ENCODE results near the gene RBM20. TPM values are rescaled to one million over a fixed set of nuclear protein-coding genes. Genes with fewer than 3 reads are reported as not detected.

Gene RBM20
- polyA plus RNA-seq, 3 donors: not detected

DNA sequence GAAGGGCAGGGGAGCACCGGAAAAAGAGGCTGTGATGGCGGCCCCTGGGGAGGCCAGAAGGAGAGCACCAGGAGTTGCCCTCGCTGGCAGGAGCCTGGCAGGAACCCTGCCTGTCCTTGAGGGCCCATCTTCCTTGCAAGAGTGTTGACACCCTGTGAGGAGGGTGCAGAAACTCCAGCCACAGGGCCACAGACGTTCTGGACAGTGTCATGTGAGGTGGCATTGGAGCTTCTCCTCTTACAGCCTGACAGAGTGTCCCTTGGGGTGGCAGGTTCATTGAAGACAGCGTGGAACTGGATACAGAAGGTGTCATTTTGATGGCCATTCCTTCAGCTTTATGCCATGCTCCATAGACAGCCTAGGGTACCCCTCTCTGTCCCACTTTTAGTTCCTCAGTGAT, 54.2 kb downstream of the RBM20 start:
- TF ChIP-seq, protein P1, sequence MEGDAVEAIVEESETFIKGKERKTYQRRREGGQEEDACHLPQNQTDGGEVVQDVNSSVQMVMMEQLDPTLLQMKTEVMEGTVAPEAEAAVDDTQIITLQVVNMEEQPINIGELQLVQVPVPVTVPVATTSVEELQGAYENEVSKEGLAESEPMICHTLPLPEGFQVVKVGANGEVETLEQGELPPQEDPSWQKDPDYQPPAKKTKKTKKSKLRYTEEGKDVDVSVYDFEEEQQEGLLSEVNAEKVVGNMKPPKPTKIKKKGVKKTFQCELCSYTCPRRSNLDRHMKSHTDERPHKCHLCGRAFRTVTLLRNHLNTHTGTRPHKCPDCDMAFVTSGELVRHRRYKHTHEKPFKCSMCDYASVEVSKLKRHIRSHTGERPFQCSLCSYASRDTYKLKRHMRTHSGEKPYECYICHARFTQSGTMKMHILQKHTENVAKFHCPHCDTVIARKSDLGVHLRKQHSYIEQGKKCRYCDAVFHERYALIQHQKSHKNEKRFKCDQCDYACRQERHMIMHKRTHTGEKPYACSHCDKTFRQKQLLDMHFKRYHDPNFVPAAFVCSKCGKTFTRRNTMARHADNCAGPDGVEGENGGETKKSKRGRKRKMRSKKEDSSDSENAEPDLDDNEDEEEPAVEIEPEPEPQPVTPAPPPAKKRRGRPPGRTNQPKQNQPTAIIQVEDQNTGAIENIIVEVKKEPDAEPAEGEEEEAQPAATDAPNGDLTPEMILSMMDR (IDR thresholded peaks at IDR 0.05): no peak
- H3K4me1 ChIP-seq (ENCODE audit: control insufficient read depth in 1 of 2, insufficient read depth in 2 of 2, low read length in 2 of 2): no peaks in the 10 kb centered on the region
- no peaks in the 10 kb centered on the region for H3K4me1 Mint-ChIP-seq
- no peak overlapping the region for H3K4me2 ChIP-seq (replicated peaks; ENCODE audit: extremely low read depth, low read length, poor library complexity, severe bottlenecking)
- H4K20me1 ChIP-seq (ENCODE audit: insufficient read depth, low read length): no peaks in the 10 kb centered on the region
- H3K36me3 Mint-ChIP-seq: no peaks in the 10 kb centered on the region
- H3K79me2 ChIP-seq (ENCODE audit: insufficient read depth, low read length): no peaks in the 10 kb centered on the region
- no peak overlapping the region for H2AFZ ChIP-seq (ENCODE audit: insufficient read depth, low read depth, low read length, poor library complexity, severe bottlenecking)
- H3K27me3 ChIP-seq (ENCODE audit: control insufficient read depth in 2 of 2, insufficient read depth in 2 of 2, low read length in 2 of 2): no peaks in the 10 kb centered on the region
- H3K9me3 Mint-ChIP-seq: peaks cover 0 to 3% (median under 1%) of the 10 kb centered on the region in 7 donors
- WGBS (ENCODE audit: insufficient coverage): 88% methylated on average over 4 of the region's 5 CpGs
- H3K9me3 ChIP-seq (replicated peaks in 1 of 2; ENCODE audit: control insufficient read depth in 1 of 2, insufficient read depth in 1 of 2, low read length in 2 of 2): no peaks in the 10 kb centered on the region
- H3K9ac ChIP-seq (ENCODE audit: insufficient read depth, low read length, poor library complexity, severe bottlenecking): no peak overlapping the region
- H3K4me3 ChIP-seq (replicated peaks in 1 of 3; ENCODE audit: low read depth in 2 of 3, low read length in 3 of 3): no peak overlapping the region
- H3K27ac ChIP-seq (ENCODE audit: low read depth in 1 of 2, low read length in 2 of 2): no peak overlapping the region
- intact Hi-C loops (cut with micrococcal nuclease): no loop called here
- H3K27ac Mint-ChIP-seq: no peak overlapping the region
- peaks cover 0 to 3% (median 3%) of the 10 kb centered on the region in 3 donors for H3K27me3 Mint-ChIP-seq (ENCODE audit: low read depth in 3 of 3)
- DNase-seq: no peak
- H3K36me3 ChIP-seq (replicated peaks in 1 of 2; ENCODE audit: control insufficient read depth in 1 of 2, insufficient read depth in 2 of 2, low read length in 2 of 2): no peaks in the 10 kb centered on the region
- no peak overlapping the region for H3K4me3 Mint-ChIP-seq

DNA sequence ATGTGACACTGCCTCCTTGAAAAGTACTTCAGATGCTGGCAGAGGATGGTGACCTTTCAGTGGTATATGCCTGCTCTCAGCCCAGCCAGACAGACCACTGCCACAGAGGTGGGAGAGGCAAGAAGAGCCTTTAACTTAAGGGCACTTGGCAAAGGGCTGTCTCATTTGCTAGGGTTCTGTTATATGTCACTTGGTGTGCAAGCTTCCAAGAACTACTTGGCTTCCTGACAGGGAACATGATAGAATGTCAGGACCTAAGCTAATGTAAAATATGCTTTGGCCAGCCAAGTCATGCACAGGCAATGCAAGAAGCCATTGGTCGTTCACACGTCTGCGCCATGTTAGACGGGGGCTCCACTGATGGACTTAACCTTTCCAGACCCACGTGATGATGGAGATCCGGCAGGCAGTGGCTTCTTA, 54.7 kb downstream of the RBM20 start:
- peaks cover 0 to 3% (median 3%) of the 10 kb centered on the region in 3 donors for H3K27me3 Mint-ChIP-seq (ENCODE audit: low read depth in 3 of 3)

More for the DNA sequence above, 54.7 kb downstream of the RBM20 start:
- Histone ChIP-seq H3K79me2 (ENCODE audit: insufficient read depth, low read length) (no peaks in the 10 kb centered on the region), H3K9ac (ENCODE audit: insufficient read depth, low read length, poor library complexity, severe bottlenecking) (no peak overlapping the region), H3K36me3 (replicated peaks in 1 of 2; ENCODE audit: control insufficient read depth in 1 of 2, insufficient read depth in 2 of 2, low read length in 2 of 2) (no peaks in the 10 kb centered on the region), H2AFZ (ENCODE audit: insufficient read depth, low read depth, low read length, poor library complexity, severe bottlenecking) (no peak overlapping the region), H3K27me3 (ENCODE audit: control insufficient read depth in 2 of 2, insufficient read depth in 2 of 2, low read length in 2 of 2) (no peaks in the 10 kb centered on the region), H3K27ac (ENCODE audit: low read depth in 1 of 2, low read length in 2 of 2) (no peak overlapping the region), H3K4me3 (replicated peaks in 1 of 3; ENCODE audit: low read depth in 2 of 3, low read length in 3 of 3) (no peak overlapping the region), H3K9me3 (replicated peaks in 1 of 2; ENCODE audit: control insufficient read depth in 1 of 2, insufficient read depth in 1 of 2, low read length in 2 of 2) (no peaks in the 10 kb centered on the region), H4K20me1 (ENCODE audit: insufficient read depth, low read length) (no peaks in the 10 kb centered on the region), H3K4me1 (ENCODE audit: control insufficient read depth in 1 of 2, insufficient read depth in 2 of 2, low read length in 2 of 2) (no peaks in the 10 kb centered on the region), H3K4me2 (replicated peaks; ENCODE audit: extremely low read depth, low read length, poor library complexity, severe bottlenecking) (no peak overlapping the region)
- H3K9me3 Mint-ChIP-seq: peaks cover 0 to 3% (median 0%) of the 10 kb centered on the region in 7 donors
- WGBS (ENCODE audit: insufficient coverage): 100% methylated on average over 4 of the region's 6 CpGs
- intact Hi-C loops (cut with micrococcal nuclease): no loop called here
- H3K4me1 Mint-ChIP-seq: no peaks in the 10 kb centered on the region
- no peak overlapping the region for H3K27ac Mint-ChIP-seq
- TF ChIP-seq, protein P1 (IDR thresholded peaks at IDR 0.05): no peak
- no peak overlapping the region for H3K4me3 Mint-ChIP-seq
- DNase-seq: no peak
- no peaks in the 10 kb centered on the region for H3K36me3 Mint-ChIP-seq

All from CD14-positive monocyte (primary cell).